Effector CD8-positive, alpha-beta T cell (primary cell): ENCODE results near the gene ILKAP.

Experiments
- DNase-seq: peaks from one replicate; lab custom pipeline; 2025; lab: John Stamatoyannopoulos, UW
- total RNA-seq, 4 experiments: gene quantifications; one replicate each; lab custom pipeline; 2026; lab: John Stamatoyannopoulos, UW

The ILKAP gene, protein sequence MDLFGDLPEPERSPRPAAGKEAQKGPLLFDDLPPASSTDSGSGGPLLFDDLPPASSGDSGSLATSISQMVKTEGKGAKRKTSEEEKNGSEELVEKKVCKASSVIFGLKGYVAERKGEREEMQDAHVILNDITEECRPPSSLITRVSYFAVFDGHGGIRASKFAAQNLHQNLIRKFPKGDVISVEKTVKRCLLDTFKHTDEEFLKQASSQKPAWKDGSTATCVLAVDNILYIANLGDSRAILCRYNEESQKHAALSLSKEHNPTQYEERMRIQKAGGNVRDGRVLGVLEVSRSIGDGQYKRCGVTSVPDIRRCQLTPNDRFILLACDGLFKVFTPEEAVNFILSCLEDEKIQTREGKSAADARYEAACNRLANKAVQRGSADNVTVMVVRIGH
- total RNA-seq = 54.1 to 61.2 (median 58.0) reads per million in 4 experiments

DNA sequence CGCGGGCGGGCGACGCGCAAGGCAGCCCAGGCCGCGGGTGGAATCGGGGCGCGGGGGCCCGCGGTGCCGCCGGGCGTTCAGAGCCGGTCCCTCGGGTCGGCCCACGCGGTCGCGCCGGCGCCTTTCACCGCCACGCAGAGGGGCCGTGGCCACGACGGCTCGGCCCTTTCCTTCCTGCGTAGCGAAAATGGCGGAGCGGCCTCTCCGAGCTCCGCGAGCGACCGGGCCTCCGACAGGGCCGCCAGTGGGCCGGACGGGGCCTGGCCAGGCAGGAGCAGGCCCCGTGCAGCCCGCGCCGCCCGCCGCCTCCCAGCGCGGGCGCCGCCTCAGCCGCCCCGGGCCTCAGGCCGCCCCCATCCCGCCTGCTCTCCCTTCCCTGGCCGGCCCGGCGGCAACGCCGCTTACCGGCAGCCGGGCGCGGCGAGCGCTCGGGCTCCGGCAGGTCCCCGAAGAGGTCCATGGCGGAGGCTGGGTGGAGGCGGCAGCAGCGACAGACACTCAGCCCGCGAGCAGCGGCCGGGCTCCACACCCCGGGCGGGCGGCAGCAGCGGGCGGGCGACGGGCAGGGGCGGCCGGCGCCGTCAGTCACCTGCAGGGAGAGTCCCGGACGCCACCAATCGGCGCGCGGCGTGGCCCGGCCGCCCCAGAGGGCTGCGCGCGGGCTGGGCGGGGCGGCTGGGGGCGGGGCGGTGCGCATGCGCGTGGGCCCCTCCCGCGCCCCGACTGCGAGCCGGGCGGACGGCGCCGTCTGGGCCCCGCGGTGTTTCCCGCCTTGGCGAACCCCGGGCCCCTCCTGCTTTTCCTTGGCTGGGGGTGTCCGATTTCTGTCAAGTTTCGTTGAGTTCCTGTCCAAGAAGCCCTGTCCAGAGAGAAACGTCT, at the start of gene ILKAP:
TSS of gene ILKAP (minus strand) at position 602 of the 879 bp plus-strand sequence. CDS start at position 460, 142 bp downstream.
- peak; percentile 83 for DNase-seq

DNA sequence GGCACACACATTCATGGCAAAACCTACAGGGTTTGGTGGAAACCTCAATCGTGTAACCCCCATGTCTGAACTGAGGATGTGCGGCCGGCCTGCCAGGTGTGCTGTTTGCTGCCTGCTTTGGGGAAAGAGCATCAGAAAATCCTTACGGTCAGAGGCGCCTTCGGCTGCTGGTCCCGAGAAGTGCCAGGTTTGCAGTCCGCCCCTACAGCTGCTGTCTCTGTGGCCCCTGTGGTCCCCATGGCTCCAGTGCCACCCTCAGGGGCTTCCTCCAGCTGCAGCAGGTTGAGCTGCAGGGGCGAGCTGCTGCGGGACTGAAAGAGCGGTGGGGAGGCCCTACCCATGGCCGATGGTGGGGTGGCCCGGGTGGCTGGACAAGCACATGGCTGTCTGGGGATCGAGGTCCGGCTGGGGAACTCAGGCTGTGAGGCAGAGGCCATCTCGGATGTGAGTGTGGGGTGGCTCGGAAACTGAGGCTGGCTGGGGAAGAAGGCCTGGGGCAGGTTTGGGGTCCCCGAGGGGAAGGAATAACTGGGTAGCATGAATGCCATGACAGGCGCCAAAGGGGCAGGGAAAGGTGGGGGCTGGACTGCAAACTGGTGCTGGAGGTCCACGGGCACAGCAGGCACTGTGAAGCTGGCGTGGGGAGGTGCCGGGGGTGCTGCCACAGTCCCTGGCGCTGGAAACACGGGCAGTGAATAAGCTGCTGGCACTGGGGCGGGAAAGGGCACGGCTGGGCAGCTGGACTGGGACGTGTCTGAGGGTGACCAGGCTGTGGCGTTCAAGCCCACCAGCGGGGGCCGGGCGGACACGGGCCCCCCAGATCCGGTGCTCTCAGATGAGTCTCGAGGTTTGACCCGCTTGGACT, 49.5 kb upstream of the ILKAP start:
- no peak for DNase-seq

DNA sequence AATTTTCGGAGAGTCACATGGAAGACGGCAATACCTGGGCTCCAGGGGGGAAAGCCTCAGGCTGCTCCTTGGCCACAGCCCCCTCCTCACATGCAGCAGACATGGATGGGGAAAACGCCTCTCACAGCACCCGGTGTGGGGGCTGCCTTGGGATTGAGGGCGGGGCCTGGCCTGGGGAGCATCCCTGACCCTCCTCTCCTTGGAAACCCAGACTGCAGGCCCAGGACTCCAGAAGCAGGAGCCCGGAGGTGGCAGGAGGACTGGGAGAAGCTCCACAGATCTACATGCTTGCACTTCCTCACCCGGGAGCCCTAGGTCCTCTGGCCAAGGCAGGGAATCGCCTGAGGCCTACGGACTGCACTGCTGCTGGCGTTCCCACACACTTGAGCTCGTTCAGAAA, 48.5 kb upstream of the ILKAP start:
- no peak for DNase-seq

DNA sequence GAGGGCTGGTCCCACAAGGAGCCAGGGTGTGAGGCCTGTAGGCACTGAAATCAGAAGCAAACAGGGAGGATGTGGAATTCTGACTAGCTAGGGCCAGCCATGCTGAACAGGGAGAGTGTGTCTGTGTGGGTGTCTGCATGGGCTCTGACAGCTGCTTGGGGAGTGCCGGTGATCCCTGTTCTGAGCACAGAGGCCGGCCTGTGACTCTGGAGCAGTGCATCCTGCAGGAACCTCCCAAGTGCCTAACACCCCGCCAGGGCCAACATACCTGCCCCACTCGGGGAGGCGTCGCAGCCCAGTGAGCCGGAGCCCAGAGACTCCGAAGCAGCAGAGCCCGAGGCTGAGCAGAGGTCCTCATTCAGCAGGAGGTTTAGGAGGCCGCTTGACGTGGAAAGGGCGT, 47.8 kb upstream of the ILKAP start:
- DNase-seq = no peak

DNA sequence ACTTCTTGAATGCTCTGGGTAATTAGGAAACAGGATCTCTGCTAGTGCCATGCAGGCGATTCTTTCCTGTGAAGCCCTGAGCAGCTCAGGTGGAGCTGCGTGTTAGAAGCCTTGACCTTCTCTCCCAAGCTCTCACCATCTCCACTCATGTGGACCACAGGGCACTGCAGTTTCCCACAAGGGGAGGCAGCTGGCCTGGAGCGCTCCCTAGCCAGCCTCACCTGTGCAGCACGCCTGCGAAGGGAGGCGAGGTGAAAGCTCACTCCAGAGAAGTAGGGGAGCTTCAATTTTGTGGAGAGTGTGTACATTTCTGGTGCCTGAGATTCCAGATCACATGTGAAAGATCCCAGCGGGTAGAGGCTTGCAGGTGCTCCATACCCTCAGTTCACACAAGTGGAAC, 47.4 kb upstream of the ILKAP start:
- no peak for DNase-seq

DNA sequence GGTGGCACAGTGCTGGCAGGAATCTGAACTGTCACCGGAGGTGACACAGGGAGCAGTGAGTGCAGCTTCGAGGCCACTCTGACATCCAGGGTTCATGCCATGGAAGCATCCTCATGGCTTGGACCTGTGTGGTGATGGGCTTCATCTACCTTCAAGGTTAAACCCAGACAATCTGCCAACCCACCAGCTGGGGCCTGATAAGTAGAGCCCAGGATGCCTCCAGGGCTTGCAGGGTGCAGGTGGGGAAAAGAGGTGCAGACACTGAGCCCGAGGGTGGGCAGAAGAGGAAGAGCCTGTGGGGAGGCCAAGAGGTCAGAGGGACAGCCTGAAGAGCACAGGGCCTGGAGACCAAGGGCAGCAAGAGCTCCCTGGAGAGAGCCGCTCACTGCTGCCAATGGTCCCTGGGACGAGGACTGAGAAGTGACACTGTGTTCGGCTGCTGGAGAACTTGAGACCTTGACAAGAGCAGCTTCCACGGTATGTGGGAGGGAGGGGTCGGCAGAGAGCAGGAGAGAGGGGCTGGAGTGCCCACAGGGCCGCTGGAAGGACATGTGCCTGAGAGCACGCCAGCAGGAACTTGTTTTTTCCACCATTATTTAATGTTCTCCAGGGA, 44.5 kb upstream of the ILKAP start:
- no peak for DNase-seq

DNA sequence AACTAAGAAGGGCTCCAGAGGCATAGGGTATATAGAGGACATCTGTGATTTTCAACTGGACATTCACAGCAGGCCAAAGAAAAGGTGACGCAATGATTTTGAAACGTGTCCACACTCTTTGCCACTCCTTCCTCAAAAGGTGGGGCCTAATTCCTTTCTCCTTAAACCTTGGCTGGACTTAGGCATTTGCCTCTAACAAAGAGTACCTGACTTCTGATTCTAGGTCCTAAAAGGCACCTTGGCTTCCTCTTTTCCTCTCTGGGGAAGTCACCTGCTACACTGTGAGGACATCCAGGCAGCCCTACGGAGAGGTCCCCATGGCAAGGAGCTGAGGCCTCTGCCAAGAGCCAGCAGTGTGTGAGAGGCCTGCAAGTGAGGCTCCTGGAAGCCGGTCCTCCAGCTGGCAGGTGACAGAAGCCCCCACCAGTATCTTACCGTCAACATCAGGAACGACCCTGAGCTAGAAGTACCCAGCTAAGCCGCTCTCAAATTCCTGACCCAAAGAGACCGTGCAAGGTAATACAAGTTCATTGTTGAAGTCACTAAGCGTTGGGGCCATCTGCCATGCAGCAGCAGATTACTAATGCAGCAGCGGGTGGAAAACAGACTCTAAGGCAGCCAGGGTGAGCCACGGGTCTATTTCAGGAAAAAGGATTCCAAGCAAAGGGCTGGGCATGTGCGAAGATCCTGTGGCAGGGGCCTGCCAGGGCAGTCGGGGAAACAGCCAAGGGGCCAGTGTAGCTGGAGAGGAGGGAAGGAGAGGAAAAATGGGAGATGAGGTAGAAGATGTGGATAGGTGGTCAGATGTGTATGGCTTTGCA, 43.7 kb upstream of the ILKAP start:
- DNase-seq = no peak

DNA sequence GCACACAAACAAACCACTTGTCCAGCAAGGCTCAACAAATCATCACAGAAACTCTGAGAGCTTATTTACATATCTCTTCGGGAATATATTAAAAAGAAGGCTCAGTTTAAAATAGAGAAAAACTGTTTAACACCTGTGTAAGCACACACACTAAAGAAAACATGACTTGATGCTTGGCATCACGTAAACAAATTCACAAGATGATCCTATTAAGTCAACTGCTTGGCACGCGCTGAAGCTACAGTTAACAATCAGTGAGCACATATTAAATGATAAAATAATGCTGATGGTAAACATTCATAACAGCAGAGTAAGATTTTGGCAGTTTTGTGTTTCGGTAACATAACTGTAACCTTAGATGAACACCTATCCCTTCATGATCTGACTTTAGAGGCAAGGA, 40.7 kb upstream of the ILKAP start:
- DNase-seq = no peak

DNA sequence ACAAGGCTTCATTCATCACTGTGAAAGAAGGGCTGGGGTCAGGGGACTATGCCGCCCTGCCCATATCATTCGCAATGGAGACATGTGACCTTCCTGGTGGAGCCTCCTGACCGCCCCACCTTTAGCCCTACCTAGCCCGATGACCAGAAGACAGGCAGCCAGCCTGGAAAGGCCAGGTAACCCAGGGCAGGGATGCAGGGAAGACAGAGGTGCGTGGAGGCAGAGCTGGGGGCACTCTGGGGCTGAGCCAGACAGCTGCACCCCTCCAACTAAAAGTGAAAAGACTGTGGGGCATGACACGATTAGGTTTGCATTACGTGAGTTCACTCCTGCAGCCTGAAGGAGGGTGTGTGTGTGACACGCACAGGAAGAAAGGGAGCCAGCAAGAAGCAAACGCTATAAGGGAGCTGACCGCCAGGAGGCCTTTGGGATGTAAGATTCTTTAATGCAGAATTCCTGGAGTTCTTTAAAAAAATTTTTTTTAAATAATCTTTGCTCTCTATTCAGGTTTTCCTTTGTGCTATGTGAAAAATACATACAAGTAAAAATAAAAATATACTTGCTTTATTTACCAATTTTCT, 40.1 kb upstream of the ILKAP start:
- no peak for DNase-seq

DNA sequence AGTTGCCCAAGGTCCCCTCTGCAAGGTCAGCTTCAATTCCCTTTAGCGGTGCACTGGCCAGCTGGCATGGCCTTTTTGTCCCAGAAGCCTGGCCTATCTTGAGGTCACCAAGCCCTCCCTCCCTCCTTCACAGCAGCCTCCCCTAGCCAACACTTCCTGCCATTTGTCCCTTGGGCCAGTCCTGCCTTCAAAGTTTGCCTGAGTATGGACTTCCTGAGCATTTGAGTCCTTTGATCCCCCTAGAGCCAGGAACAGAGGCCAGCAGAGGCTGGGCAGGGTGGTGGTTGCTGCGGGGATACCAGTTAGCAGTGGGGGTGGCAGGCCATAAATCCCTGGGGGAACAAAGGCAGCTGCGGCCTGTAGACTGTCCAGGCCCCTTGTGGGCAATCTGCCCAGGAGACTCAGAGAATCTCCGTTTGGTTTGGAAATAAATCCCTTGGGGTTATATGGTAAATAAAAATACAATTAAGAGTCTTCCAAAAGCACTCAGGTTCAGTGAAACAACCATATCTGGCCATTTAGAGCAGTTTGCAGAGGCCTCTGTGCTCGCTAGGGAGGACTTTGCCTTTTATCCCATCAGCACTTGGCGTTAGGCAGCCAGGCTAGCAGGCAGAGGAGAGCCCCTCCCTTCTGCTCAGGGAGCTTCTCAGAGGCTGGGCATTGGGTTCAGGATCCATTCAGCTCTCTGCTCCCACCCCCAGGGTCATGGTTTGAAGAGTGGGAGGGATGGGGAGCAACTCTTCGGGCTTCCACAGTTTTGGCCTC, 39.4 kb upstream of the ILKAP start:
- no peak for DNase-seq

DNA sequence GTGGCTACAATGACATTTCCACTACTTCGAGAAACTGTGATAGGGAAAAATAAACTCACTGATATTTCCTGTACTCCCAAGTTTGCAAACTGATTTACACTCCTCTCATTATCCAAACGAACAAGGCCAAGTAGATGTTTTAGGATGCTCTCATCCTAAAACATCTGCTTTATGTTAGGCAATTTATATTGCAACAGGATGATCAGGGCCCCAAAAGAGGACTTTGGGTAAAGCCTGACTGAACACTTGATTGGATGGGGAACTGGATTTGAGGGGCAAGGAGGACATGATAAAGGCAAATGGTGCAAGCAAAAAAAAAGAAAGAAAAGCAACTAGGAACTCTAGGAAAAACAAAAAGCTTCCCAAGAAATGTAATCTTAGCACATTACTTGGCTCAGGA, 38.5 kb upstream of the ILKAP start:
- no peak for DNase-seq

DNA sequence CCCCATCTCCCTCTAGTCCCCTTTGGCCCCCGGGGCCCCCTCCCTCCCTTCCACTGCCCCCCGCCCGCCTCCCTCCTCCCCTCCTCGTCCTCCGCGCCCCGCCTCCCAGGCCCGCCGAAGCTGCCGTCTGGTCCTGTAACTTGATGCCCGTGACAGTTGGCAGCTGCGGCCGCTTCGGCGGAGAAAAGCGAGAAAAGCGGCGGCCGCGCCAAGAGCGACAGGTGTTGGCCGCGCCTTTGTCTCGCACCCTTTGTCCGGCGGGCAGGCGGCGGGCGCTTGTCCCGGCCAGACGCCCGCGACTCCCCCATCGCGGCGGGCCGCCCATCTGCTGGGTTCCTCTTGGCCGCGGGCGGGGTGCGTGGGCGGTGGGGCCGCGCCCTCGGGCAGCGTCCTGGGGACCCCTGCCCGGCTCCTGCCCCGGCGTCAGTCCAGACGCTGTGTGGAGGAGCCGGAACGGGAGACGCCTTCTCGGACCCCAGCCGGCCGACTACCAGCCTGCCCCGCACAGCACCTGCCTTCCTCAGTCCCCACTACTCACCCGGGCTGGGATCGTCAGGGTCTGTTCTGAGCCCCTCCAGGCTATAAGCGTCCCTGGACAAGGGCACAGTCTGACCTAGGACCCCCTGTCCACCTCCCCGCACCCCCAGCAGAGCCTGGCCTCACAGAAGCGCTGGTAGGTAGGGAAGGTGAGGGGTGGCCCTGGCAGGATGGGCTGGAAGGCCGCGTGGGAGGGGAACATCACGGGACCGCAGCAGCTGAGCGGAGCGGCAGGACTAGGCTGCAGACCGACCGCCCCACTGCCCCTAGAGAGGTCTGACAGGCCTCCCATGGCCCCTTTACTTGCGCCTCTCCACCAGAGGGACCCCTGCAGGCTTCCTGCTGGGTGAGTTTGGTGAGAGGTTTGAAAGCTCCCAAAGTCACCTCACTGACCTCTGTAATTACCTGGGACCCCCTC, 37.5 kb upstream of the ILKAP start:
- DNase-seq = no peak

DNA sequence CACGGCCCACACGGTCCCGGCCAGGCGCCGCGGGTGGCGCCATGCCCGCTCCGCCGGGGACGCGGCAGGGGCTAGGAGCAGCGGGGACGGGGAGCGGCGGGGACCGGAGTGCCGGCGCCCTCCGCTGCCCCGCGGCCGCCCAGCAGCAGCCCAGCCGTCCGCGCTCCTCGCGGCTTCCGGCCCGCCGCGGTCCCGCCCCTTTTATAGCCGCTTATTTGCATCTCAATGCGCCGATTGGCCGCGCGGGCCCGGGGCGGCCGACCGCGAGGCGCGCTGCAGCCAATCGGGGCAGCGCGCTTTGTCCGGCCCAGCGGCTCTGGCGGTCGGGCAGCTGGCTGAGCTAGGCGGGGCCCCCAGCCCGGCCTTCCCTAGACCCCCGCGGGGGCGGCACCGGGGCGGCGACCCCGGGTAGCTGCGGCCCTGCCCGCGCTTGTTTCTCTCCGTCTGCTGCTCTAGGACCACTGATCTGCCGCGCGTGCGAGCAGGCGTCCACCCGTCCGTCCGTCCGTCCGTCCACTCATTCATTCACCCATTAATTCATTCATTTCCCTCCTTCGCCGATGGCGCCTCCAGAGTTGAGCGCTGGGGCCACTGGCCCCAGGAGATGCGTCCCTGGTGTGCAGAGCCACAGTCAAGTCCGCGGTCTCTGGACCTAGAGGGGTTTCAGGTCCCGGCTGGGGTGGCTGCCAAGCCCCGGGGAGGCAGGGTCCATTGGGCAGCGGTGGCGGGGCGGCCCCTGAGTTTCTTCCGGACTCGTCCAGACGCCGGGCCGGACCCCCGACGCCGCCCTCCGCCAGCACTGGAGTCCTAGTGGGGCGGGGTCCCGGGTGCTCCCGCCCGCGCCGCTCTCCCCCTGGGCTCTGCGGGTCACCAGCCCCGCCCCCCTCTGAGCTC, 36.6 kb upstream of the ILKAP start, which contains the start of gene HES6:
TSS of gene HES6 (minus strand) at position 176 of the 894 bp plus-strand sequence. CDS start at position 43, 133 bp downstream.
- peak; percentile 58 for DNase-seq

DNA sequence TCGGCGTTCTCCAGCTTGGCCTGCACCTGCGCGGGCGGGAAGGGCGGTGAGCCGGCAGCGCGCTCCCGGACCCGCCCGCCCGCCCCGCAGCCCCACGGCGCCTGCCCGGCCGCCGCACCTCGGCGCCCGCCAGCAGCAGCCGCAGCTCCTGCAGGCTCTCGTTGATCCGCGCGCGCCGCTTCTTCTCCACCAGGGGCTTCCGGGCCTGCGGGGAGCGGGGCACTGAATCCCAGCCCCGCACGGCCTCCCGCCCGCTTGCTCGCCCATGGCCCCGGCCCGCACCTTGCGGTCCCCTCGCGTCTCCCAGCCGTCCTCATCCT, 36.0 kb upstream of the ILKAP start:
- DNase-seq = peak; percentile 32

DNA sequence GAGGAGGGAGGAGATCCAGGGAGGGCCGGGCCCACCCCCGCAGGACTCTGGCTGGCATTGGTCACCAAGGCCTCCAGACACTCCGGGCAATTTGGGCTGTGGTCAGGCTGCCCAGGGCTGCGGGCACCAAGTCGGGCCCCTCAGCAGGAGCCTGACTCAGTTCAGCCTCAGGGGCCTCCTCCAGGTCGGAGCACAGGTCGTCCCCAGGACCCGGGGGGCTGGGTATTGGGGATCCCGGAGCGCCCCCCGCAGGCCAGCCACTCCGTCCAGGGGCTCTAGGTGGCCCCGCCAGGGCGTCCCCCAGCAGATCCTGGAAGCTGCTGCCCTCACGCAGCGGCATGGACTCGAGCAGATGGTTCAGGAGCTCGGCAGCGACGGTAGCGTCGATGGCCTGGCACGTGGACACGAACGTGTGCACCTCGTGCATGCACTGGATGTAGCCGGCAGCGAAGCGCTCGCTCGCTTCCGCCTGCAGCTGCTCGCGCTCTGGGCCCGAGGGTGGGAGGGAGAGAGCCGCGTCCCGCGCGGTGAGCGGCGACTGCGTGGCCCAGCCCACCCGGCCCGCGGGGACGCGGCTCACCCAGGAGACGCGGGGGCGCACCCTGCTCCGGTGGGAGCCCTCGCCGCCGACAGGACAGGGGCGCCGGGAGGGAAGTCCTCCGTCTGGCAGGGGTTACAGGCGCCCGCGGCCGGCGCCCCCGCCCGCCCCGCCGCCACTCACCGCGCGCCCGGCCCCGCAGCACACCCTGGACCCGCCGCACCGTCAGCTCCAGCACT, 35.5 kb upstream of the ILKAP start:
- DNase-seq = peak; percentile 27

DNA sequence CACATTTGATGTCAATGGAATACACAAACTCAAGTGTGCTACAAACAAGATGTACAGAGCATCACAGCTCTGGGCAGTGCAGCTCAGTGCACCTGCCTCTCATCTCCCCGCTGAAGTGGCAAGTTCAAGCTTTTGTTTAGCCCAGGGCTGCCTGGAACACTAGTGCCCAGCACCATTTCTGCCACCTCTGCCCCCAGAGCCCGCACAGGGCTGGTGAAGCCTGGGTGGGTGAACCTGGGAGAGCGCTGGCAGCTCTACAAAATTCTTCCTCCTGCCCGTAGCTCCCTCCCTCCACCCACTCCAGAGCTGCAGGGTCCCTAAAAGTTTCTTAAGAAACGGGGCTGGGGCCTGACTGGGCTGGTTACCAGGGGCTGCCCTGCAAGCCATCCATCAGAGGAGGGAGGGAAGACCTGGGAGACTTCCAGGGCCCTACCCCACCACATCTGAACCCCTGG, 34.8 kb upstream of the ILKAP start:
- DNase-seq = no peak
